Left colon (tissue), 2 donors: Measurements from ENCODE around the gene LRRC8D. TPM values are rescaled to one million over a fixed set of nuclear protein-coding genes. Genes with fewer than 3 reads are reported as not detected.

Experiments used
- ATAC-seq: fragments of 200-7000 bp; cut with Tn5 transposase; one replicate; pipeline ENCODE4 v1.9.1; 2020; ENCODE audit warnings: mild to moderate bottlenecking, moderate library complexity
- DNase-seq, 2 donors: peaks; one replicate each; pipeline ENCODE4 v3.0.0-alpha.2; 2020
- intact Hi-C, 2 donors: fragments of 100-400 bp; cut with DNase I in 1 of 2; cut with micrococcal nuclease in 1 of 2; formaldehyde crosslinking; loops; one replicate each; pipeline versions ENCODE4 v1.11.2 to v1.14.0; 2022; cut with DNase I, micrococcal nuclease
- total RNA-seq, 2 donors: library from RNA; stranded (reverse); fragmentation: NEBNext Ultra II Directional; extraction: Animal tissue kit (Norgen Biotek cat#: 25700); gene quantifications; one replicate each; pipeline ENCODE4 v1.2.1, GENCODE V29; 2021
- donor health status: DM: no; HTN: no; CAD: no.
- donor health status: DM: yes; HTN: yes; CAD: no.

The LRRC8D gene
- total RNA-seq, 2 donors from 2014 or later = 36.6 to 48.0 TPM

GRCh38 chr1:89901957-89902669 lies 81.3 kb downstream of the LRRC8D start:
- intact Hi-C loops = no loop called here
- ATAC-seq = peak; percentile 90
- no peak for DNase-seq

GRCh38 chr1:89903550-89903949 lies 82.7 kb downstream of the LRRC8D start:
- intact Hi-C loops = no loop called here
- DNase-seq = no peak
- ATAC-seq = no peak

GRCh38 chr1:89904219-89904980 lies 83.6 kb downstream of the LRRC8D start:
- intact Hi-C loops = no loop called here
- ATAC-seq (no peak), DNase-seq (no peak)

DNA sequence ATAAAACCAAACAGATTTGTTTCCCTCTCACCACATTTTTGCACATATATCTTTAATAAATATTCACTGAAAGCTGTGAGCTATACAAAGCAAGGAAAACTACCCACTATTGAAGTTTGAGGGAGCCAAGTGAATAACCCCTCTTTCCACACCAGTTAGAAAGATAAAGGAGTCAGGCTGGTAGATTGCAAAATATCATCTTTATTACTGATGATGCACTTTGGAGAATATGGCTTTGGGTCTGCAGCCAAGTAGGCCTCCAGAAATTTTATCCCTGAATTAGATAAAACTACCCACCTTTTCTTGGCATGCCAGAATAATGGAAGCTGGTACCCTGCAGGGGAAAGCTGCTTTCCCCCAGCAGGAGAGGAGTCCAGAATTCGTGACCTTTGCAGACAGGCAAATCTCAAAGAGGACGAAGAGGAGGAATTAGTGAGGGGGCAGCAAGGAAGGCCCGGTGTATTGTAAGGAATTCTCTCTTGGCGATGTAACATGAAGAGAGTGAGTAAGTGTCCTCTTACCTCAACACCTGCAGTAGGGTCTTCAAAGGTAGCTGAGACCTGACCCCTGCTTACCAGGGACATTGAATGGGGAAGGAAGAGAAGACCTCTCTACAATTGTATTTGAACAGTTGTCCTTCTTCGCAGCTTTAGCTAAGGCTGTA lies 84.7 kb downstream of the LRRC8D start:
- ATAC-seq (no peak), DNase-seq (no peak)
- intact Hi-C loops = no loop called here

DNA sequence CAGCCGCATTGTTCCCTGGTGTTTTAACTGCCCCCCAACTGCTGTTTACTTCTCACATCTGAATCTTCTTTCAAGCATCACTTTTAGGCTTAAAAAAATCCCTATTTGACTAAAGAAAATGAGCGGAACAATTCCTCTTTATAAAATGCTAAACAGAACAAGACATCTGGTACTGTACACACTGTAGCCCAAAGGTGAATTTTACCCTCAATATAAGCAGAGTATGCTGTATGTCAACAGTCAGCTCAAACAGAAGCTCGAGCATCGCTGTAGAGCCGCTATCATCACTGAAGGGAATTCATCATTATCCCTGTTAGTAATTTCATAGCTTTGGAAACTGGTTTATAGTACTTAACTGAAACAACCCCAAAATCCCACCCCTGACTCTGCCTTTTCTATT lies 85.3 kb downstream of the LRRC8D start:
- ATAC-seq (no peak), DNase-seq (no peak)
- intact Hi-C loops = no loop called here

DNA sequence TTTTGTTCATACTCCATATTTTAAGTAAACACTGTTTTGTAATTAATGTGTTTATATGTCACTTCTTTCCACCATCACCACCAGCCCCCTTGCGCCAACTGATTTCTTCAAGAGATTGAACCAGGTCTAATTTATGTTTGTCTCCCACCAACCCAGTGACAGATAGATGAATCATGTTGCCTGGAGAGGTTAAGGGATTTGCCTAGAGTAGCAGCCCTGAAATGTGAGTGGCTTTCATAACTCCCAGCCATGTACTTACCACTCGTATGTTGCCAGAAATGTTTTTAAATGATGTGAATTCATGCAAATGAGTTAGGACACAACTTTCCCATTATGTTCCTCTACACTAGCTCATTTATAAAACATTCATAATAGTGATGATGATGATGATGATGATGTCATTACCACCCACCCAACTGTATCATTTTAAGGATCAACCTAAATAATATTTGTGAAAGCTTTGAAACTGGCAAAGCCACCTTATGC lies 86.9 kb downstream of the LRRC8D start:
- ATAC-seq = no peak

GRCh38 chr1:89908273-89908671 lies 87.4 kb downstream of the LRRC8D start:
- no peak for ATAC-seq
- DNase-seq = no peak
- intact Hi-C loops = no loop called here

More for the DNA sequence above, 86.9 kb downstream of the LRRC8D start:
- intact Hi-C loops = no loop called here
- DNase-seq = no peak

DNA sequence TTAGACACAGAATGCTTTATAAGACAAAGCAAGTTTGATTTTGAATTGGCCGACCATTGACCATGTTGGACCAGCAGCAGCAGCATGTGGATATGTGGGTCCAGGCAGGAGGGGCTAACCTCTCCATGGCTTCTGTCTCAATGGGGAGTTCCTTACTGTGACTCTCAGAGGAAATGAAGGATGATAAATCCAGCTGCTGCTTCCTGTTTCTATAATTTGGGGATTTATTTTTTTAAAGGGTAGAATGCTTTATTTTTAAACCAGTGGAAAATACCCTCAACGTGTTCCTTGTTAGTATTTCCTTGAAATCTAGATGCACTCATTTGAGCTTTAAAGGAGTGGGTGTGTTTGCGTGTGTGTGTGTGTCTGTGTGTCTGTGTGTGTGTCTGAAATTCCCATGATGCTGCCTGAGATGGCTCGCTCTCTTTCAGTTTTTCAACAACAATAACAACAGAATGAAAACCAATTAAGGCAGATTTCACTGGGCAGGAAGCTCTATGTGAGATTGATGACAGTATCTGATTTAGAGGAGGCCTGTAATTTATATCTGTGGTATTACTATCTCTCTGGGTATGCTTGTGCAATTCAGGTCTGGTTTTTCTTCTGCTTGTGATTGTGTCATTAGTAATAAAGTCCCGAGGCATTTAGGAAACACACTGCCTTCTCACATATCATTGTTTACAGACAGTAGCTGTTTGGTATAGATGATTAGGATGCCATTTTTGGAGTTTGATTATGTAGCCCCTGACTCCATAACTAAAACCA lies 88.0 kb downstream of the LRRC8D start:
- intact Hi-C loops = no loop called here
- ATAC-seq = no peak
- no peak for DNase-seq

- ATAC-seq = no peak
- intact Hi-C loops = no loop called here
- DNase-seq = no peak
These were observed 89.4 kb downstream of the LRRC8D start for GRCh38 chr1:89910268-89910667.

GRCh38 chr1:89910780-89911179 lies 89.9 kb downstream of the LRRC8D start:
- ATAC-seq (peak; percentile 33), DNase-seq (no peak)
- intact Hi-C loops = no loop called here

GRCh38 chr1:89911191-89911991 lies 90.6 kb downstream of the LRRC8D start:
- DNase-seq (no peak), ATAC-seq (no peak)
- intact Hi-C loops = no loop called here

DNA sequence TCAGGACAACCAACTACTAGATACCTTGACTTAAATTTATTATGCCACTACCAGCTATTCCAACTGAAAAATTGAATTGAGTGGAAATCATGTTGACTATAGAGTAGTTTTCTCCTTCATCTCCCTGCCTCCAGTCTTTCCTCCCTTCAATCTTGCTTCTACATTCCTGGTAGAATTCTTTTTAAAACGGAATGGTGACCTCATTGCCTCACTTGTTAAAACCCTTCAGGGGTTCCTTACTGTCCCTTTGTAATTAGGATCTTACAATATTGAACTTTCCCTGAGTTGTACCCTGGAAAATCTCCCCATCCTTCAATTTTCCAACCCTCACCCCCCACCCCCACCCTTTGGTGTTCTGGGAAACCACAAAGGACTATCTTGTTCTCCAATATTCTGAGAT lies 91.2 kb downstream of the LRRC8D start:
- intact Hi-C loops = no loop called here
- DNase-seq = no peak
- no peak for ATAC-seq

- intact Hi-C loops = no loop called here
These were observed 92.7 kb downstream of the LRRC8D start for GRCh38 chr1:89913353-89914095.

DNA sequence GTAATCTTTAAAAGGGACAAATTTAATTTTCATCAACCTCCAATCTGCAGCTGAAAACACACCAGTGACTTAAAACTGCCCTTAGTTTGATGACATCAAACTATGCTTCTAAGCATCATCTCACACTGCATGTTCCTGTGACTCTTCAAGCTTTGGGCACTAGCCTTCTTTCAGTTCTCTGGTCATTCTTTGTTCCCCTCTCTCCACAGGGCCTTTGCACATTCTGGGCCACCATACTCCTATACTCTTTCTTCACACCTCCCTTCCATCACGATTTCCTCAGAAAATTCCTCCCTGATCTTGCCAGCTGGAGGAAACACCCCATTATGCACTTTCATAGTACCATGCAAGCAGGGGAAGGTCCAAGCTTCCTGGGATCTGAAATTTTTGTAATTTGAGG lies 96.5 kb downstream of the LRRC8D start:
- intact Hi-C loops = no loop called here
- no peak for ATAC-seq
- DNase-seq = no peak

More at GRCh38 chr1:89913353-89914095, 92.7 kb downstream of the LRRC8D start:
- ATAC-seq = no peak
- DNase-seq = no peak

- DNase-seq (no peak), ATAC-seq (no peak)
- intact Hi-C loops = no loop called here
These were observed 97.4 kb downstream of the LRRC8D start for GRCh38 chr1:89918127-89918793.

DNA sequence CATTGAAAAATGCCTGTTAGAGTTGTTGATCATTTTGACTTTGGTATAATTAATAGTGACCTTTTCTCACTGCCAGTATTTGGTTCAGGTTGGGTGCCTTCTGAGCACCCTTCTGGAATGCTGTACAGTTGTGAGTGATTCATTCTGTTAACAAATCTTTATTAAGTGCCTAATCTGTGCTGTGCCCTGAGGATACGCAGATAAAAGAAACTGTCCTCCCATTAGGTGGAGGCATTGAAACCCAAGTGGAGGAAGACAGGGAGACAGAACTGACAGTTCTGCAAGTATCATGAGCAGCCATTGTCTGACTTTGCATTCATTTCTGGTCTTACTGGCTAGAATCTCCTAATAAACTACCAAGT lies 97.9 kb downstream of the LRRC8D start:
- ATAC-seq = no peak
- DNase-seq = no peak
- intact Hi-C loops = no loop called here

DNA sequence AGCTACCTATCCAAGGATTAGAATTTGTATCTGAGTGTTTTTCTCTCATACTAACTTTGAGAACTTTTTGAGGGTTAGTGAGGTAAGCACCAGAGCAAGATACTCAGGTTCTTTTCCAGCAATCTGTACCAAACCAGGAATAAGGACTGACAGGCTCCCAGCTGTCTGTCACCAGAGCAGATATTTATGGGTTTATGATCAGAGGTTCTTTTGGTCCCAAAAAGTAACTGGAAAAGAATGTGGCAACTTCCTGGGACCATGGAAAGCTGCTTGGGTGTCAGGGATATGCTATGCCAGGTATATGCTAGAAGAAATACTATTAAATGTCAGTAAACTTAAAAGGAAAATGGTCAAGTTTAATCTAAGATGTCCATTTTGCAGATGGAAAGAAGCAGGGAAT lies 98.3 kb downstream of the LRRC8D start:
- DNase-seq = no peak
- intact Hi-C loops = no loop called here
- ATAC-seq = no peak
